ENCODE data around the gene INMT.

The INMT gene

DNA sequence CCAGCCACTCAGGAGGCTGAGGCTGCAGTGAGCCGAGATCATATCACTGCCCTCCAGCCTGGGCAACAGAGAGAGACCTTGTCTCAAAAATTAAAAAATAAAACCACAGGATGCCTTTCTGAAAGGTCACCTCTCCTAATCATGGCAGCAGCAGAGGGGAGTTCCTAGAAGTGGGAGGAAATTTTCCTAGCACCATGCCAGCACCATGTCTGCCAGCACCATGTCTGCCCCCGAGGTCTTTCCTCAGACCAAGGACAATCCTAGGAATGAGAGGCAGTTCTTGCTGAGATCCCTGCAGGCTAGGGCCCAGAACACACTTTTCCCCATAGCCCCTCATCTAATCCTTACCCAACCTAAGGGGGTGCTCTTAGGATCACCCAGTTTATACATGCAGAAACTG, 22.3 kb upstream of the INMT start:
- no peak for DNase-seq

DNA sequence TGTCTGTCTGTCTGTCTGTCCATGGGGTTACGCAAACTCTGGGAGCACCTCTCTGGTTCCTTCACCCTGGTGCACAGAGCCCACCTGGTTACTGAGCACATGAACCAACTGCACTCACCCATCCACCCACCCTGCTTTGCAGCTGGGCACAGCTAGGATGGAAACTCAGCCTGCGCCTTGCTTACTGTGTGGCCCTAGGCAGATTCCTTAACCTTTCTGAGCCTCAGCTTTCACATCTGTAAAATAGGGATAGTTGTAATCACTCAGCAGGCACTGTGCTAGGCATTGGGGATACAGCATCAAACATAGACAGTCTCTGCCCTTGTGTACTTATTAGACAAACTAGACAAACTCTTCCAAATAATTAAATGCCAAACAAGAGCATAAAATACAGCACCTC, 21.8 kb upstream of the INMT start:
- no peak for DNase-seq

DNA sequence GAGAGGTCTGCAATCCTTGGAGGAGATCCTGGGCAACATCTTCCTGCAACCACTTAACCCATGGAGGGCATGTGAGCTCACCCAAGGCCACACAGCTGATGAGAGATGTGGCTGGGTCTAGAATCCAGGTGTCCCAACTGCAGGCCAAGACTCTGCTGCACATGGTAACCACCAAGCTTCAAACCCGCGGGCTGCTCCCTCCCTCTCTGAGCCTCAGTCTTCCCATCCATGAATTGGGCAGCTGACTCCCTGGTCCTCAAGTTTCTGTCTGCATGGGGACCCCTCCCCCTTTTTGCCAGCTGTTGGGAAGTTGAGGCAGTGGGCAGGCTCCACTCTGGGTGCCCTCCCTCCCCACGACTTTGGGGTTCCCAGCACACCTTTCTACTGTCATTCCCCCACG, 20.9 kb upstream of the INMT start:
- no peak for DNase-seq

DNA sequence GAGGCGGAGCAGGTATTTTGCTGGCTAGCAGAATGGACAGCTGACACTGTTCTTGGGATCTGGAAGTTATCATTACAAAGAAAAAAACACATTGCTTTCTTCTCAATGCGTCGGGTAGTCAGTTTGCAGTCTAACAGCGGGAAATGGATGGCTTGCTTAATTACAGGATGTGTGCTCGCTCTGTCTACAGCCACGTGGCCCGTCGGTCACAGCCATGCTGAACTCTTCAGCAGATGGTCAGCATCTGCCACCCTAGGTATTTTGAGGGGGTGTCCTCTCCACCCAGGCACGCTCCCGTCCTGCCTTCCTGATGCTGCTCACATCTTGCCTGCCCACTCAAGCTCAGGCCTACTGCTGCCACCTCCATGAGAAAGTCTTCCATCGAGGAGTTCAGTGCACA, 20.4 kb upstream of the INMT start:
- no peak for DNase-seq

DNA sequence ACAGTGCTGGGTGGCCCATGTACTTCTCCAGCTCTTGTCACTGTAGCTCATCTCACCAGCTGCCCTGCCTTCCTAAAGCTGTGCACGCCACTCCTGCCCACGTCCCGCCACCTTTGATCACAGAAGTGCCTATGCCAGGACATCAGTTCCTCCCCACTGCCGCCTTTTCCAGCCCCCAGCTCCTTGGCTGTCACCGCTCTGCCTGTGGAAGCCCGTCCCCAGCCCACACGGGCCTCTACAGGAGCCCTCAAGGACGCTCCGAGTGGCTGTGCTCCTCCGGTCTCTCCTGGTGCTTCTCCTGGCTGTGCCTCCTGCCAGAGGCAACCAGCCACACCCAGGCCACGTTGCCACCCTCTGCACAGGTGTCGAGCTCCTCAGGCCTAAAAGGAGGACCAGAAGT, 19.3 kb upstream of the INMT start:
- no peak for DNase-seq

DNA sequence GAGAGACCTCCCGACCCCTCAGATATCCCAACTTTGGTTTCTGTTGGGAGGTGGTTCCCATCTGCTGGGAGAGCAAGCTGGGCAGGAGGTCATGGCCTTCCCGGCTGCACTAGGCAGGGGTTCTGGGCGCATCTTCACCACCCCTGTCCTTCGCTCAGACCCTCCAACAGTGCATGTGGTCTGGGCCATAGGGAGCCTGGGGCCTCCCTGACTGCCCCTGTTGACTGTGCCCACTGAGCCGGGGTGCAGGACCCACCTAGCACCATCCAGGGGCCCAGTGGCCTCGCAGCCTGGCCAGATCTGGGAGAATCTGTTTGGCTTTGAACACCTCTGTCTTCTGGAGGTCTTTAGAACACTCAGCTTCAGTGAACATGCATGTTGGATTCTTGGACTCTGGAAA, 18.7 kb upstream of the INMT start:
- DNase-seq, result no peak

DNA sequence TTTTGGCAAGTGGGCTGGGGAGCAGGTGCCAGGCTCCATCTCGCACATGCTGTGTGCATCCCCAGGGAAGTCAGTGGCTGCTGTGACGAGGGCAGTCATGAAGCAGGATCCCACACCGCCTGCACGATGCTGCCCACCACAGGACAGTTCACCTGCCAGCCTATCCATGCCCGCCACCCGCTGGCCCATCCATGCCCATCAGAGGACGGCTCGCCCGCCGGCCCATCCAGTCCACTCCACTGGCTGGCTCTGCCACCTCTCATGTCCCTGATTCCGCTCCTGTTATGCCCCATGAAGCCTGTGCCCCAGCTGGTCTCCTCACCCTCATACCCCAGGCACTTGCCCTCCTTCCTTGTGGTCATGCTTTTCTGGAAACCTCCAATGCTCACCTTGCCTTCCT, 18.2 kb upstream of the INMT start:
- DNase-seq, result no peak

GRCh38 chr7:30734497-30734896, 17.4 kb upstream of the INMT start:
- DNase-seq, result no peak

GRCh38 chr7:30735631-30736030, 16.3 kb upstream of the INMT start:
- DNase-seq, result no peak

GRCh38 chr7:30736291-30736690, 15.6 kb upstream of the INMT start:
- DNase-seq, result no peak

DNA sequence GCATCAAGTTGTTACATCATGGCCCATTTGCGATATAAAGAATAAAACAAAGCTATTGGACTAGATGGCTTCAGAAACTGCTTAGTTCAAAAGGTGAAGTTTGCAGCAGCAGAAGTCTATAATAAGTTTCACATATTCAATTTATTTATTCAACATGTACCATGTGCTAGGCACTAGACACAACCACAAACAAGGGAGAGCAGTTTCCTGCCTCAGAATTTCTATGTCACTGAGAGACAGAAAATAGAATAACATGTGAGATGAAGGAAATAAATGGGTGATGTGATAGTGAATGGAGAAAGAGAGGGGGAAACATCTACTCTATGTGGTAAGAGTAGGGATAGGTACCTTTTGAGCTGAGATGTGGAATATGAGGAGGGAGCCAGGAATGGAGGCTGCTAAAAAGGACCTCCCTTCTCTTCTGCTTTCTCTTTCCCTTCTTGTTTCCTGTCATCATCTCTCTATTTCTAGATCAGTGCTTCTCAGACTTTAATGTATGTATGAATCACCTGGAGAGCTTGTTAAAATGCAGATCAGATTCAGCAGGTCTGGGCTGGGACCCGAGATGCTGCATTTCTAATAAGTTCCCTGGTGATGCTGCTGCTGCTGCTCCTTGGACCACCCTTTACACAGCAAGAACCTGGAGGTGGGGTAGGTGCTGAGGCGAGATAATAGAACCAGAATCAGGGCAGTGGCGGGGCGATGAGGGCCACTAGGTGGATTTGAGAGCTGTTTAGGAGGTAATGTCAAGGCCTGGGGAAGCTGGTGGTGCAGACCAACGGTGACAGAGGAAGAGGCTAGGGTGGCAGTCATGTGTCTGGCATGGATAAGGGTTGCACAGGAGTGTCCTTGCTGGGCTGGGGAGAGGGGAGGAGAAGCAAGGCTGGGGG, 13.7 kb upstream of the INMT start:
- no peak for DNase-seq

- DNase-seq, result no peak
These were observed 12.2 kb upstream of the INMT start for GRCh38 chr7:30739691-30740090.

- DNase-seq, result peak; percentile 51
These were observed 11.3 kb upstream of the INMT start for GRCh38 chr7:30740417-30741181.

DNA sequence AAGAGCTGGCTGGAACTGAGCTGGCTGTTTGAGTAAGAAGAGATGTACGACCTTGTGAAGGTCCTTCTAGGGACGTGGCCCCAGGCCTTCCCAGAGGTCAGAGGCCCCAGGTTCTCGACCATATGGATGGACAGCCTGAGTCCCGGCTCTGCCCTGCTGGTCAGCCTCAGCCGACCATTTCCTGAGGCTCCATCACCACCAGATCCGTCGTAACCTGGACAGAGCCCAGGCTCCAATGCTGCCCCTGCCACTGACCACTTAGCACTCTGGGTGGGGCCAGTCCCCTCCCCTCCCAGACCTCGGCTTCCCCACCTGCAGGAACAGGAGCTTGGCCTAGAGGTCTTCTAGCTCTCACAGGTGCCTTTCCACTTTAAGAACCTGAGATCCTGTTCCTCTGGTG, 10.6 kb upstream of the INMT start:
- no peak for DNase-seq

GRCh38 chr7:30743371-30744074, 8.4 kb upstream of the INMT start:
- DNase-seq, result peak; percentile 22

DNA sequence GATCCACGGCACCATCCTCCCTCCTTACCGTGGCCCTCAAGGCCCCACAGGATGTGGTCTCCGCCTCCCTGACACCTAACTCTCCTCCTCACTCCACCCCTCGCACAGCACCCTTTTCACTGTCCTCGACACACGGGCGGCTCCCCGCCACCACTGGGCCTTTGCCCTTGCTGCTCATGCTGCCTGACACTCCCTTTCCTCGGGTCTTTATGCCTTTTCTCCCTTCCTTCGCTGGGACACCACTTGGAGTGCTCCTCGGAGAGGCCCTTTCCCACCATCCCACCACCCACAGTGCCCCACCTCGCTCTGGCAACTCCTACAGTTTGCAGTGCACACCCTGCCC, 7.9 kb upstream of the INMT start:
- DNase-seq, result no peak

DNA sequence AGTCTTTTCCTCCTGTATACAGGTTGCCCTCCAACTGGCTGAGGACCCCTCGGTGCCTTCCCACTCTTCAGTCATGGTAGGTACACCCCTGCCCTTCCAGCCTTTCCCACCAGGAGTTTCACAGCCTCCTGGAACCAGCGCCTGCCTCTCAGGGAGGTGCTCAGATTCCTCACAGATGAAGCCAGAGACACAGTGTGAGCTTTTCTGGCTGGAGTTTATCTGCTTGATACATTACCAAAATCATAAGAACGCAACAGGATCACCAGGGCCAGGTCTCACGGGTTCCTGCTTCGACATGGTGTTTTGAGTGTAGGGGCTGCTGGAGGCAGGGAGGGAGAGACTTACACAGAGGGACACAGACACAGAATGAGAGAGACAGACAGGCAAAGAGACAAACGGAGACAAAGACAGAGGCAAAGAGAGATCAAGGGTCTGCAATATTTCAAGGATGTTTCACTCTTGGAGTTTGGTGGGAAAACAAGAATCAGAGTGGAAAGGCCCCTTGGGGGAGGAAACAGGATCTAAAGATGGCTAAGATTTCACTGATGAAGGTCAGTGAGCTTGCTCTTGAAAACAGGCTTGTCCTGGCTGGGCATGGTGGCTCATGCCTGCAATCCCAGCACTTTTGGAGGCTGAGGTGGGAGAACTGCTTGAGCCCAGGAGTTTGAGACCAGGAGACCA, 6.5 kb upstream of the INMT start:
- no peak for DNase-seq

DNA sequence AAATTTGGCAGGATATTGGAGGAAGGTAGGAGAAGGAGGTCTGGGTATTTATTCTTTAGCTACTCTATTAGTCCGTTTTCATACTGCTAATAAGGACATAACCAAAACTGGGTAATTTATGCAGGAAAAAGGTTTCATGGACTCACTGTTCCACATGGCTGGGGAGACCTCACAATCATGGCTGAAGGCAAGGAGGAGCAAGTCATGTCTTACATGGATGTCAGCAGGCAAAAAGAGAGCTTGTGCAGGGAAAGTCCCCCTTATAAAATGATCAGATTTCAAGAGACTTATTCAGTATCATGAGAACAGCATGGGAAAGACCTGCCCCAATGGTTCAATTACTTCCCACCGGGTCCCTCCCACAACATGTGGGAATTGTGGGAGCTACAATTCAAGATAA, 1.9 kb upstream of the INMT start:
- no peak for DNase-seq

- DNase-seq, result peak; percentile 79
These were observed 968 bp upstream of the INMT start for GRCh38 chr7:30750683-30751650.

- no peak for DNase-seq
These were observed 549 bp downstream of the INMT start for GRCh38 chr7:30752484-30752883.

DNA sequence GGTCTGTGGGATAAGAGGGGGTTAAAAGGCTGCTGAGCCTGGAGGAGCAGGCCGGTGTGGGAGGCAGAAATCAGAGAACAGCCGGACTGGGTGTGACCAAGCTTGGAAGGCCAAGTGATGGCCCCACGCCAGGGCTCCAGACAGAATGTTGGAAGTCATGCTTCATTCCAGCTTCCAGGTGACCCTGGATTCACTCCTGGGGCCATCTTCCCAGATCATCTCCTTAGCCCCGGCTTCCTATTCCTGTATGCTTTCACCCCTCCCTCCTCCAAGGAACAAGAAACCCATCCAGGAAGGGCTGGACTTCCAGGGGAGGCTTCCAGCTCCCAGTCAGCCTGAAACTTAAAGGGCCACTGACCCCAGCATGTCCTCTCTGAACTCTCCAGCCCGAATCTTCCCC, 1.0 kb downstream of the INMT start:
- peak; percentile 46 for DNase-seq

DNA sequence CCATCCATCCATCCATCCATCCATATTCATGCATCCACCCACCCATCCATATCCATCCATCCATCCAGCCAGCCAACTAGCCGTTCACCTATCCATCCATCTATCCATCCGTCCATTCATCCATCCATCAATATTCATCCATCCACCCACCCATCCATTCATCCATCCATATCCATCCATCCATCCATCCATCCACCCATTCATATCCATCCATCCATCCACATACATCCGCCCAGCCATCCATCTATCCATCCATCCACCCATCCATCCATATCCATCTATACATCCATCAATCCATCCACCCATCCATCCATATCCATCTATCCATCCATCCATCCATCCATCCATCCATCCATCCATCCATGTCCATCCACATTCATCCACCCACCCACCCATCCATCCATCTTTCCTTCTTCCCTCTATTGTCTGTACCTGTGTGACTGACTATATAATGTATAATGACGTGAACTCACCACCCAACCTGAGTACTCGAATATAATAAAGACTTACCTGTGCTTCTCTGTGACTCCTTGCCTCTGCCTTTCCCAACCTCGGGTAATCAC, 2.5 kb downstream of the INMT start:
- DNase-seq, result no peak

All from fibroblast of upper back skin (primary cell).